ENCODE data around the gene PPBP.

- TF ChIP-seq, protein P1, sequence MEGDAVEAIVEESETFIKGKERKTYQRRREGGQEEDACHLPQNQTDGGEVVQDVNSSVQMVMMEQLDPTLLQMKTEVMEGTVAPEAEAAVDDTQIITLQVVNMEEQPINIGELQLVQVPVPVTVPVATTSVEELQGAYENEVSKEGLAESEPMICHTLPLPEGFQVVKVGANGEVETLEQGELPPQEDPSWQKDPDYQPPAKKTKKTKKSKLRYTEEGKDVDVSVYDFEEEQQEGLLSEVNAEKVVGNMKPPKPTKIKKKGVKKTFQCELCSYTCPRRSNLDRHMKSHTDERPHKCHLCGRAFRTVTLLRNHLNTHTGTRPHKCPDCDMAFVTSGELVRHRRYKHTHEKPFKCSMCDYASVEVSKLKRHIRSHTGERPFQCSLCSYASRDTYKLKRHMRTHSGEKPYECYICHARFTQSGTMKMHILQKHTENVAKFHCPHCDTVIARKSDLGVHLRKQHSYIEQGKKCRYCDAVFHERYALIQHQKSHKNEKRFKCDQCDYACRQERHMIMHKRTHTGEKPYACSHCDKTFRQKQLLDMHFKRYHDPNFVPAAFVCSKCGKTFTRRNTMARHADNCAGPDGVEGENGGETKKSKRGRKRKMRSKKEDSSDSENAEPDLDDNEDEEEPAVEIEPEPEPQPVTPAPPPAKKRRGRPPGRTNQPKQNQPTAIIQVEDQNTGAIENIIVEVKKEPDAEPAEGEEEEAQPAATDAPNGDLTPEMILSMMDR (IDR thresholded peaks at IDR 0.05 in 2 of 3, conservative IDR thresholded peaks at IDR 0.05 in 1 of 3; ENCODE audit: borderline replicate concordance in 1 of 3, insufficient read depth in 1 of 3, low read depth in 2 of 3, low read length in 2 of 3): no peak
- no peak for TF ChIP-seq ELF1 (IDR thresholded peaks at IDR 0.05; ENCODE audit: borderline replicate concordance, low read depth)
- no peak for TF ChIP-seq JUND (IDR thresholded peaks at IDR 0.05)
- TF ChIP-seq, protein P2, sequence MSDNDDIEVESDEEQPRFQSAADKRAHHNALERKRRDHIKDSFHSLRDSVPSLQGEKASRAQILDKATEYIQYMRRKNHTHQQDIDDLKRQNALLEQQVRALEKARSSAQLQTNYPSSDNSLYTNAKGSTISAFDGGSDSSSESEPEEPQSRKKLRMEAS (IDR thresholded peaks at IDR 0.05): no peak
Observed at GRCh38 chr4:74004668-74005067, 16.7 kb upstream of the PPBP start.
